Transverse colon (tissue), 4 donors: ENCODE measurements around the gene EMC1. TPM values are rescaled to one million over a fixed set of nuclear protein-coding genes. Genes with fewer than 3 reads are reported as not detected.

Experiments
- DNase-seq: peaks from one replicate; pipeline ENCODE4 v3.0.0-alpha.2; 2019
- H3K27ac ChIP-seq, 4 donors: fragments of 200-600 bp; sonication (generic); 2 replicates each; pipeline ENCODE4 v1.5.1; 2016 to 2018; ENCODE audit warnings: inconsistent platforms in 4 of 4
- H3K27me3 ChIP-seq: fragments of 200-600 bp; sonication (generic); 2 replicates; pipeline ENCODE4 v1.5.1; 2017; ENCODE audit warnings: inconsistent platforms
- H3K36me3 ChIP-seq, 4 donors: fragments of 200-600 bp; sonication (generic); 2 replicates each; pipeline ENCODE4 v1.5.1; 2017 to 2019; ENCODE audit warnings: inconsistent platforms in 4 of 4
- H3K4me1 ChIP-seq, 4 donors: fragments of 200-600 bp; sonication (generic); 2 replicates each; pipeline ENCODE4 v1.5.1; 2017 to 2020; ENCODE audit warnings: inconsistent platforms in 4 of 4
- H3K4me3 ChIP-seq, 4 donors: fragments of 200-600 bp; sonication (generic); 1 replicate in 1 of 4; 2 replicates in 3 of 4; pipeline versions ENCODE4 v1.5.1 to v1.6.1; 2017 to 2019; ENCODE audit warnings: inconsistent platforms in 4 of 4
- H3K9me3 ChIP-seq, 2 donors: fragments of 200-600 bp; sonication (generic); 2 replicates each; pipeline ENCODE4 v1.5.1; 2017 to 2019; ENCODE audit warnings: inconsistent platforms in 2 of 2
- CTCF ChIP-seq, 5 experiments: fragments of 200-600 bp in 3 of 5; fragments of 450-650 bp in 2 of 5; sonication (generic) in 3 of 5; IDR thresholded peaks; 1 replicate in 2 of 5; 2 replicates in 3 of 5; pipeline ENCODE4 v1.5.1; 2016 to 2017; ENCODE audit warnings: antibody characterized with exemption in 5 of 5, inconsistent platforms in 3 of 5, mild to moderate bottlenecking in 2 of 5, moderate library complexity in 1 of 5
- EP300 ChIP-seq: sonication (generic); formaldehyde crosslinking; IDR thresholded peaks from one replicate; pipeline ENCODE4 v1.6.1; 2017; ENCODE audit warnings: antibody characterized with exemption, low read depth
- POLR2A ChIP-seq: fragments of 450-650 bp; IDR thresholded peaks from one replicate; pipeline ENCODE4 v1.6.1; 2016; ENCODE audit warnings: antibody characterized with exemption, mild to moderate bottlenecking, moderate library complexity
- POLR2AphosphoS5 ChIP-seq, 3 donors: sonication (generic); formaldehyde crosslinking; IDR thresholded peaks; one replicate each; pipeline ENCODE4 v1.6.1; 2016; ENCODE audit warnings: antibody characterized with exemption in 3 of 3
- WGBS, 2 donors: methylation state at CpG; one replicate each; pipeline ENCODE4 v1.1.5; 2018; ENCODE audit warnings: low coverage in 1 of 2; 5-methylcytosine and 5-hydroxymethylcytosine counted together
- in situ Hi-C, 4 donors: fragments of 200-750 bp; cut with MboI; loops; one replicate each; pipeline versions ENCODE4 v1.15.0 to v1.15.1; 2017; ENCODE audit warnings: low sequenced_read_pairs in 3 of 4, low pct_ligation_motif_present in 1 of 4, low pct_unique_long_range_greater_than_20kb in 1 of 4
- intact Hi-C: fragments of 100-400 bp; cut with DNase I; formaldehyde crosslinking; loops from one replicate; pipeline ENCODE4 v1.15.1; 2023; ENCODE audit warnings: low total_unique reads
- total RNA-seq, 4 donors: library from RNA; depleted of rRNA; stranded (reverse); fragments of >200 nt; gene quantifications; one replicate each; pipeline ENCODE4 v1.1.0, GENCODE V29; 2016

EMC1 gene
- total RNA-seq, 4 donors from 2014 or later = 18.3 to 39.7 (median 32.6) TPM

- intact Hi-C loops (no loop called here), in situ Hi-C loops (no loop called here)
- WGBS, 2 donors = 10 to 38% methylated on average over 4 to 14 of the region's 14 CpGs
- no peak for TF ChIP-seq CTCF (IDR thresholded peaks at IDR 0.05)
- TF ChIP-seq POLR2A = no peak
- TF ChIP-seq POLR2AphosphoS5 (IDR thresholded peaks at IDR 0.05) = no peak
- TF ChIP-seq EP300 = no peak
- Histone ChIP-seq H3K9me3 (no peaks in the 10 kb centered on the region), H3K4me1 (peaks cover 17 to 29% (median 23%) of the 10 kb centered on the region in 4 donors), H3K27ac (peak overlapping the region; percentile 91 to 95 (median 94)), H3K36me3 (peaks cover 0 to 3% (median 0%) of the 10 kb centered on the region in 4 donors), H3K4me3 (peak overlapping the region; percentile 47 to 74 (median 64)), H3K27me3 (no peaks in the 10 kb centered on the region)
- DNase-seq = no peak
Measured at GRCh38 chr1:19250629-19251304, 557 bp downstream of the EMC1 start.

- no peak for TF ChIP-seq EP300
- peak; percentile 90 to 98 (median 96) for TF ChIP-seq CTCF (IDR thresholded peaks at IDR 0.05)
- TF ChIP-seq POLR2AphosphoS5 (IDR thresholded peaks at IDR 0.05) = no peak
- TF ChIP-seq POLR2A = no peak
- Histone ChIP-seq H3K27ac (peak overlapping the region; percentile 18 to 49 (median 38)), H3K36me3 (peaks cover 0 to 73% (median 32%) of the 10 kb centered on the region in 4 donors), H3K27me3 (no peaks in the 10 kb centered on the region), H3K4me1 (peaks cover 0 to 5% (median 0%) of the 10 kb centered on the region in 4 donors), H3K4me3 (no peak overlapping the region), H3K9me3 (no peaks in the 10 kb centered on the region)
- peak; percentile 57 for DNase-seq
- intact Hi-C loops = loop anchor here (10.0 kb wide), 1 partner anchor 66 kb away; no protein-coding TSS in a partner anchor
- WGBS, 2 donors = 60 to 72% methylated on average over 2 to 7 of the region's 7 CpGs
- in situ Hi-C loops = loop anchor here in 2 of 4 donors (10.0 to 25.0 kb wide), 2 partner anchors 46 to 329 kb away; partner anchors contain the start of gene ALDH4A1 (in 2 of the 2)
Measured at GRCh38 chr1:19240673-19241538, 10.4 kb downstream of the EMC1 start.

- no peak for DNase-seq
Measured at GRCh38 chr1:19239876-19240275, 11.4 kb downstream of the EMC1 start.

More at GRCh38 chr1:19239876-19240275, 11.4 kb downstream of the EMC1 start:
- H3K9me3 ChIP-seq = no peaks in the 10 kb centered on the region
- no peak overlapping the region for H3K4me3 ChIP-seq
- no peaks in the 10 kb centered on the region for H3K27me3 ChIP-seq
- WGBS, 2 donors = 81% methylated on average over 7 of the region's 7 CpGs; no CpG with 5 or more reads in 1 of the 2 donors
- TF ChIP-seq CTCF (IDR thresholded peaks at IDR 0.05) (no peak), POLR2A (no peak), EP300 (no peak), POLR2AphosphoS5 (IDR thresholded peaks at IDR 0.05) (no peak)
- peaks cover 0 to 5% (median 0%) of the 10 kb centered on the region in 4 donors for H3K4me1 ChIP-seq
- H3K36me3 ChIP-seq = peaks cover 0 to 83% (median 36%) of the 10 kb centered on the region in 4 donors
- no peak overlapping the region for H3K27ac ChIP-seq
- in situ Hi-C loops (loop anchor here in 2 of 4 donors (10.0 to 25.0 kb wide), 2 partner anchors 45 to 328 kb away; partner anchors contain the start of gene ALDH4A1 (in 2 of the 2)), intact Hi-C loops (loop anchor here (10.0 kb wide), 1 partner anchor 65 kb away; no protein-coding TSS in a partner anchor)
